ENCODE measurements around the gene SLC35B2. TPM values are rescaled to one million over a fixed set of nuclear protein-coding genes. Genes with fewer than 3 reads are reported as not detected.

The SLC35B2 gene
- polyA plus RNA-seq, 1 donor from 2014 or later, result 42.6 TPM

Other genes starting within 250 kb of the SLC35B2 start
- 70.6 TPM for gene MRPL14, start 130.1 kb downstream of the SLC35B2 start, polyA plus RNA-seq
- 2.8 TPM for gene TMEM63B, start 130.0 kb downstream of the SLC35B2 start, polyA plus RNA-seq
- not detected for gene CAPN11, start 98.7 kb downstream of the SLC35B2 start, polyA plus RNA-seq
- gene MYMX, start 40.6 kb downstream of the SLC35B2 start, polyA plus RNA-seq, result not detected
- gene SLC29A1, start 33.9 kb downstream of the SLC35B2 start, polyA plus RNA-seq, result 5.4 TPM
- gene HSP90AB1, start 10.4 kb downstream of the SLC35B2 start, polyA plus RNA-seq, result 435 TPM
- gene NFKBIE, start 8.0 kb upstream of the SLC35B2 start, polyA plus RNA-seq, result 23.5 TPM
- not detected for gene TMEM151B, start 12.9 kb upstream of the SLC35B2 start, polyA plus RNA-seq
- 10.2 TPM for gene AARS2, start 55.8 kb upstream of the SLC35B2 start, polyA plus RNA-seq
- not detected for gene SPATS1, start 85.1 kb upstream of the SLC35B2 start, polyA plus RNA-seq
- gene CDC5L, start 130.2 kb upstream of the SLC35B2 start, polyA plus RNA-seq, result 16.0 TPM